Measurements from ENCODE around the gene GPR68. TPM values are rescaled to one million over a fixed set of nuclear protein-coding genes. Genes with fewer than 3 reads are reported as not detected.

Gene GPR68, protein sequence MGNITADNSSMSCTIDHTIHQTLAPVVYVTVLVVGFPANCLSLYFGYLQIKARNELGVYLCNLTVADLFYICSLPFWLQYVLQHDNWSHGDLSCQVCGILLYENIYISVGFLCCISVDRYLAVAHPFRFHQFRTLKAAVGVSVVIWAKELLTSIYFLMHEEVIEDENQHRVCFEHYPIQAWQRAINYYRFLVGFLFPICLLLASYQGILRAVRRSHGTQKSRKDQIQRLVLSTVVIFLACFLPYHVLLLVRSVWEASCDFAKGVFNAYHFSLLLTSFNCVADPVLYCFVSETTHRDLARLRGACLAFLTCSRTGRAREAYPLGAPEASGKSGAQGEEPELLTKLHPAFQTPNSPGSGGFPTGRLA
- total RNA-seq (2022; extraction: Qiagen RNA extraction) = 0.24 to 0.49 TPM (median 0.38 TPM) in 5 replicates

DNA sequence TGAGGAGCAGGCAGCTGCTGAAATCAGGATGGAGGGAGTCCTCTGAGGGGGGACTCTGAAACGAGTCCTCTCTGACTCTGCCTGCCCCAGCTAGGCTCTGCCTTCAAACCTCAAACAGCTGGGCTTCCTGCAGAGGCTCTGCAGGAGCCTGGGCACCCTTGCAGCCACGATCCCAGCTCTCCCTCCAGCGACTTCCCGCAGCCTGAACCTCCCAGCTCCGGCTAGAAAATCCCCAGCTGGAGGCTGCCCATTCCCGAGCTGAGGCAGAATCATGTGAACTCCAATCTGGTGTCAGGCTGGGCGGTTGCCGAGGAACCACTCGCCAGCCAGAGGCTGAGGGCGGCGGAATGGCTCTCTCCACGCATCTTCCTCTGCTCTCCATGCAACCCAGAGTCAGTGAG is at the start of gene GPR68:
Gene GPR68, minus strand, starts transcription at position 204 of the 401 bp plus-strand sequence. CDS start 9,654 bp downstream, outside the sequence.

Other genes starting within 250 kb of the GPR68 start
- 4.5 to 6.6 TPM (median 5.5 TPM) in 5 replicates for gene RPS6KA5, start 184.1 kb downstream of the GPR68 start, total RNA-seq (2022; extraction: Qiagen RNA extraction)
- gene DGLUCY, start 130.6 kb downstream of the GPR68 start, total RNA-seq (2022; extraction: Qiagen RNA extraction) = 16.6 to 19.7 TPM (median 18.1 TPM) in 5 replicates
- gene CCDC88C, start 173.1 kb upstream of the GPR68 start, total RNA-seq (2022; extraction: Qiagen RNA extraction) = 5.7 to 6.6 TPM (median 6.1 TPM) in 5 replicates

Data from A549 treated with AZD2906 at 1 μM for 4 hours (cell line).